ENCODE measurements around the gene RPS5.

DNA sequence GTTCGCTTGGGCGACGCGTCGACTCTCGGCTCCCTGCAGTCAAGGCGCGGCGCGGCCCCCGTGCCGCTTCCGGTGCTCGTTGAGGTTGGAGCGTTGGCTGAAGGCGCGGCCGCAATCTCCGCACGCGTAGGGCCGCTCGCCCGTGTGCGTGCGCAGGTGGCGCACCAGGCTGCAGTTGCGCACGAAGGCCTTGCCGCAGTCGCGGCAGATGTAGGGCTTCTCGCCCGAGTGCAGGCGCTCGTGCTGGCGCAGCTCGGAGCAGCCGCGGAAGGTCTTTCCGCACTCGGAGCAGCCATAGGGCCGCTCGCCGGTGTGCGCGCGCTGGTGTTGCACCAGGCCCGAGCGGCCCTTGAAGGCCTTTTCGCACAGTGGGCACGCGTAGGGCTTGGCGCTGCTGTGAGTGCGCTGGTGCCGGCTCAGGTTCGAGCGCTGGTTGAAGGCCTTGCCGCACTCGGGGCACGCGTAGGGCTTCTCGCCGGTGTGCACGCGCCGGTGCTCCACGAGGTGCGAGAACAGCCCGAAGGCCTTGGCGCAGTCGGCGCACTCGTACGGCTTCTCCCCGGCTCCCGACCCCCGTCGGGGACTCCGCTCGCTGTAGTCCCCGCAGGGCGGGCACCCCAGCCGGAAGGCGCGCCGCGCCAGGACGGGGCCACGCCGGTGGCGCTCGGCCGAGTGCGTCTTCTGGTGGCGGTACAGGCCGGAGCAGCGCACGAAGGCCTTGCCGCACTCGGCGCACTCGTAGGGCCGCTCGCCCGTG lies 19.2 kb upstream of the RPS5 start:
- TF ChIP-seq, protein P1, sequence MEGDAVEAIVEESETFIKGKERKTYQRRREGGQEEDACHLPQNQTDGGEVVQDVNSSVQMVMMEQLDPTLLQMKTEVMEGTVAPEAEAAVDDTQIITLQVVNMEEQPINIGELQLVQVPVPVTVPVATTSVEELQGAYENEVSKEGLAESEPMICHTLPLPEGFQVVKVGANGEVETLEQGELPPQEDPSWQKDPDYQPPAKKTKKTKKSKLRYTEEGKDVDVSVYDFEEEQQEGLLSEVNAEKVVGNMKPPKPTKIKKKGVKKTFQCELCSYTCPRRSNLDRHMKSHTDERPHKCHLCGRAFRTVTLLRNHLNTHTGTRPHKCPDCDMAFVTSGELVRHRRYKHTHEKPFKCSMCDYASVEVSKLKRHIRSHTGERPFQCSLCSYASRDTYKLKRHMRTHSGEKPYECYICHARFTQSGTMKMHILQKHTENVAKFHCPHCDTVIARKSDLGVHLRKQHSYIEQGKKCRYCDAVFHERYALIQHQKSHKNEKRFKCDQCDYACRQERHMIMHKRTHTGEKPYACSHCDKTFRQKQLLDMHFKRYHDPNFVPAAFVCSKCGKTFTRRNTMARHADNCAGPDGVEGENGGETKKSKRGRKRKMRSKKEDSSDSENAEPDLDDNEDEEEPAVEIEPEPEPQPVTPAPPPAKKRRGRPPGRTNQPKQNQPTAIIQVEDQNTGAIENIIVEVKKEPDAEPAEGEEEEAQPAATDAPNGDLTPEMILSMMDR (IDR thresholded peaks at IDR 0.05), result no peak
- no peak for TF ChIP-seq ZFX (IDR thresholded peaks at IDR 0.05; ENCODE audit: borderline replicate concordance)
